Hepatocyte (in vitro differentiated cells): ENCODE results near the gene PRLH. TPM values are rescaled to one million over a fixed set of nuclear protein-coding genes. Genes with fewer than 3 reads are reported as not detected.

Experiments used
- DNase-seq: peaks from one replicate; pipeline ENCODE4 v3.0.0-alpha.2; 2016; ENCODE audit warnings: low spot score
- H2AFZ ChIP-seq: fragments of 200-600 bp; sonication (generic); 2 replicates; pipeline ENCODE4 v1.6.0; 2016; ENCODE audit warnings: antibody characterized with exemption, mild to moderate bottlenecking
- H3K27ac ChIP-seq: fragments of 200-600 bp; sonication (generic); 2 replicates; pipeline ENCODE4 v1.5.1; 2016; ENCODE audit warnings: mild to moderate bottlenecking
- H3K27me3 ChIP-seq: fragments of 200-600 bp; sonication (generic); 2 replicates; pipeline ENCODE4 v1.6.1; 2016
- H3K36me3 ChIP-seq: fragments of 200-600 bp; sonication (generic); replicated peaks from 2 replicates; pipeline ENCODE4 v1.5.1; 2016; ENCODE audit warnings: low read depth; ENCODE audit not compliant: insufficient read depth
- H3K4me1 ChIP-seq: fragments of 200-600 bp; sonication (generic); 2 replicates; pipeline ENCODE4 v1.5.1; 2016; ENCODE audit warnings: mild to moderate bottlenecking, moderate library complexity; ENCODE audit not compliant: insufficient read depth
- H3K4me2 ChIP-seq: fragments of 200-600 bp; sonication (generic); 2 replicates; pipeline ENCODE4 v1.6.0; 2016
- H3K4me3 ChIP-seq: fragments of 200-600 bp; sonication (generic); 2 replicates; pipeline ENCODE4 v1.5.1; 2016; ENCODE audit warnings: mild to moderate bottlenecking
- H3K79me2 ChIP-seq: fragments of 200-600 bp; sonication (generic); 2 replicates; pipeline ENCODE4 v1.6.0; 2017; ENCODE audit warnings: mild to moderate bottlenecking
- H3K9me2 ChIP-seq: fragments of 200-600 bp; sonication (generic); replicated peaks from 2 replicates; pipeline ENCODE4 v1.6.0; 2017; ENCODE audit warnings: mild to moderate bottlenecking; ENCODE audit not compliant: insufficient read depth
- H3K9me3 ChIP-seq: fragments of 200-600 bp; sonication (generic); 2 replicates; pipeline ENCODE4 v1.5.1; 2016; ENCODE audit warnings: low read depth, mild to moderate bottlenecking
- H4K20me1 ChIP-seq: fragments of 200-600 bp; sonication (generic); 2 replicates; pipeline ENCODE4 v1.6.0; 2016; ENCODE audit warnings: mild to moderate bottlenecking; ENCODE audit not compliant: insufficient read depth, poor library complexity, severe bottlenecking
- CTCF ChIP-seq: fragments of 200-600 bp; sonication (generic); IDR thresholded peaks from 2 replicates; pipeline ENCODE4 v1.5.1; 2016; ENCODE audit warnings: antibody characterized with exemption, mild to moderate bottlenecking; ENCODE audit not compliant: poor library complexity
- EZH2 ChIP-seq: fragments of 200-600 bp; sonication (generic); IDR thresholded peaks from 2 replicates; pipeline ENCODE4 v1.6.1; 2016; ENCODE audit warnings: antibody characterized with exemption, mild to moderate bottlenecking, borderline replicate concordance
- EZH2phosphoT487 ChIP-seq: fragments of 200-600 bp; sonication (generic); IDR thresholded peaks from one replicate; pipeline ENCODE4 v1.6.1; 2018; ENCODE audit warnings: antibody characterized with exemption, mild to moderate bottlenecking, low read depth, moderate library complexity; ENCODE audit not compliant: unreplicated experiment, severe bottlenecking
- WGBS: methylation state at CpG from one replicate; pipeline ENCODE4 v1.1.6; 2016; ENCODE audit warnings: low lambda C conversion rate; ENCODE audit errors: missing lambda C conversion rate; 5-methylcytosine and 5-hydroxymethylcytosine counted together
- polyA plus RNA-seq: library from polyadenylated mRNA; unstranded; fragments of >200 nt; fragmentation: Nextera tagmentation; extraction: Ambion mirVana; gene quantifications from 2 replicates; pipeline ENCODE4 v1.2.1, GENCODE V29; 2016
- total RNA-seq: library from RNA; depleted of rRNA; stranded (reverse); fragments of >200 nt; gene quantifications from 2 replicates; pipeline ENCODE4 v1.2.3, GENCODE V29; 2014

PRLH gene
- total RNA-seq (not detected in 2 replicates), polyA plus RNA-seq (not detected in 2 replicates)

DNA sequence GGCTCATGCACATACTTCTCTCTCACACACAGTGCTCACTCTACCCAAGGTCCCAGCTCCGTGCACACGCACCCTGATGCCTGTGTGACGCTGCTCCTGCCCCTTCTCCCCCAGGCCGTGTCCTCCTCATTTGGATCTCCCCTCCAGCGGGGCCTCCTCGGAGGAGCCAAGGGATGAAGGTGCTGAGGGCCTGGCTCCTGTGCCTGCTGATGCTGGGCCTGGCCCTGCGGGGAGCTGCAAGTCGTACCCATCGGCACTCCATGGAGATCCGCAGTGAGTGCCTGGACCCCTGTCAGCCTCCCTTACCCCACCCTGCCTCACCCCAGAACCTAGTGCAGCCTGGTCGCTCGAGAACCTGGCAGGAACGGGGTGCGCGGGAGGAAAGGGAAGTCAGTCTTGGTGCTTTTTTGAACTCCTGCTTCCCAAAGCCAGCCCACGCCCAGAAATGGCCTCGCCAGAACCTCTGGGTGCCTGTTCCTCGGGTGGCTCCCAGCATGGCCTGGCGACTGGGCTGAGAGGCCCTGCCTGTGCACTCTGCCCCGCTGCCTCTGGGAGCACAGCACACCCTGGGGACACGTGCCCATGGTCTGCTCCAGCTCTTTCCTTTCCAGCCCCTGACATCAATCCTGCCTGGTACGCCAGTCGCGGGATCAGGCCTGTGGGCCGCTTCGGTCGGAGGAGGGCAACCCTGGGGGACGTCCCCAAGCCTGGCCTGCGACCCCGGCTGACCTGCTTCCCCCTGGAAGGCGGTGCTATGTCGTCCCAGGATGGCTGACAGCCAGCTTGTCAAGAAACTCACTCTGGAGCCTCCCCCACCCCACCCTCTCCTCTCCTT, at the start of gene PRLH:
PRLH (plus strand) TSS at position 174 of the 835 bp plus-strand sequence; CDS start at position 174, 0 bp downstream.
- TF ChIP-seq EZH2phosphoT487 (no peak), CTCF (no peak), EZH2 (no peak)
- no peak within 1 kb of the TSS for H3K4me2 ChIP-seq
- 91% methylated on average over 32 of the region's 32 CpGs for WGBS

GRCh38 chr2:237517163-237517562, 49.2 kb upstream of the PRLH start:
- no peaks in the 10 kb centered on the region for H3K79me2 ChIP-seq

More for the DNA sequence above, at the start of gene PRLH:
- H3K4me1 ChIP-seq, result no peaks in the 10 kb centered on the region
- H3K9me3 ChIP-seq, result no peaks in the 10 kb centered on the region
- no peaks in the 10 kb centered on the region for H3K9me2 ChIP-seq
- H3K4me3 ChIP-seq, result no peak within 1 kb of the TSS
- H4K20me1 ChIP-seq, result no peaks in the 10 kb centered on the region
- no peaks in the 10 kb centered on the region for H3K79me2 ChIP-seq
- H2AFZ ChIP-seq, result no peak within 1 kb of the TSS
- H3K27ac ChIP-seq, result no peak within 1 kb of the TSS
- no peak for DNase-seq
- H3K36me3 ChIP-seq, result no peaks in the 10 kb centered on the region
- no peaks in the 10 kb centered on the region for H3K27me3 ChIP-seq

DNA sequence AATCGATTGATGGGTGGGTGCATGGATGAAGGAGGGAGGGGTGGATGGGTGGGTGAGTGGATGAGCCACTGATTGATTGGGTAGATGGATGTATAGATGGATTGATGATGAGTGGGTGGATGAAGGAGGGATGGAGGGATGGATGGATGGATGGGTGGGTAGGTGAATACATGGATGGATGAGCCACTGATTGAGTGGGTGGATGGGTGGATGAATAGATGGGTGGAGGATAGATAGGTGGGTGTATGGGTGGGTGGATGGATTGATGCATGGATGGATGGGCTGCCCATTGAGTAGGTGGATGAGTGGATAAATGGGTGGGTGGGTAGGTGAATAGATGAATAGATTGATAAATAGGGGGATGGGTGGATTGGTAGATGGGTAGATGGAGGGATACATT, 48.4 kb upstream of the PRLH start:
- H3K4me3 ChIP-seq, result no peak overlapping the region
- H4K20me1 ChIP-seq, result no peaks in the 10 kb centered on the region
- no peaks in the 10 kb centered on the region for H3K9me2 ChIP-seq
- no peak overlapping the region for H3K27ac ChIP-seq
- H3K4me1 ChIP-seq, result no peaks in the 10 kb centered on the region
- H3K27me3 ChIP-seq, result no peaks in the 10 kb centered on the region
- no peak for DNase-seq
- no peak overlapping the region for H3K4me2 ChIP-seq
- H3K79me2 ChIP-seq, result no peaks in the 10 kb centered on the region
- H2AFZ ChIP-seq, result no peak overlapping the region
- H3K36me3 ChIP-seq, result no peaks in the 10 kb centered on the region
- H3K9me3 ChIP-seq, result no peaks in the 10 kb centered on the region
- TF ChIP-seq EZH2 (no peak), EZH2phosphoT487 (no peak), CTCF (no peak)
- 89% methylated on average over 1 of the region's 1 CpG for WGBS

More at GRCh38 chr2:237517163-237517562, 49.2 kb upstream of the PRLH start:
- no peak overlapping the region for H3K27ac ChIP-seq
- H3K36me3 ChIP-seq, result no peaks in the 10 kb centered on the region
- H3K9me3 ChIP-seq, result no peaks in the 10 kb centered on the region
- H3K4me1 ChIP-seq, result no peaks in the 10 kb centered on the region
- TF ChIP-seq EZH2phosphoT487 (no peak), CTCF (no peak), EZH2 (no peak)
- H2AFZ ChIP-seq, result no peak overlapping the region
- H3K9me2 ChIP-seq, result no peaks in the 10 kb centered on the region
- DNase-seq, result no peak
- WGBS, result 75% methylated on average over 4 of the region's 4 CpGs
- H3K4me2 ChIP-seq, result no peak overlapping the region
- H3K4me3 ChIP-seq, result no peak overlapping the region
- H4K20me1 ChIP-seq, result no peaks in the 10 kb centered on the region
- H3K27me3 ChIP-seq, result no peaks in the 10 kb centered on the region
